Measurements from ENCODE around the gene CHRM5.

CHRM5 gene

DNA sequence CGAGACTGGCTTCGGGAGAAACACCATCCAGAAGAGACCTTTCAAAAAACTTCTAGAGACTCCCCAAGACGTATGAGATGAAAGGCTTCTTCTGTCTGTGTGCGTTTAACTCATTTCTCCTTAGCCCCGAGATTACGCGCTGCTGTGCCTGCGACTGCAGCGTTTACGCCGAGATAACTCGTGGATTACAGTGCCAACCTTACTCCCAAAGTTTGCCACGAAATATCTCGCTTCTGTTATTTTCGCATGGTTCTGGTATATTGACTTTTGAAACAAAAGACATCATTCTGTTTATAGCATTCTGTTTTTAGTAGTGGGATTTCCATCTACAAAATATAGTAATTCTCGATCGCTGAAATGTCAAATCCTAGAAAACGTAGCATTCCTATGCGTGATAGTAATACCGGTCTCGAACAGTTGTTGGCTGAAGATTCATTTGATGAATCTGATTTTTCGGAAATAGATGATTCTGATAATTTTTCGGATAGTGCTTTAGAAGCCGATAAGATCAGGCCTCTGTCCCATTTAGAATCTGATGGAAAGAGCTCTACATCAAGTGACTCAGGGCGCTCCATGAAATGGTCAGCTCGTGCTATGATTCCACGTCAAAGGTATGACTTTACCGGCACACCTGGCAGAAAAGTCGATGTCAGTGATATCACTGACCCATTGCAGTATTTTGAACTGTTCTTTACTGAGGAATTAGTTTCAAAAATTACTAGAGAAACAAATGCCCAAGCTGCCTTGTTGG lies 134.1 kb downstream of the CHRM5 start:
- no peak for DNase-seq

DNA sequence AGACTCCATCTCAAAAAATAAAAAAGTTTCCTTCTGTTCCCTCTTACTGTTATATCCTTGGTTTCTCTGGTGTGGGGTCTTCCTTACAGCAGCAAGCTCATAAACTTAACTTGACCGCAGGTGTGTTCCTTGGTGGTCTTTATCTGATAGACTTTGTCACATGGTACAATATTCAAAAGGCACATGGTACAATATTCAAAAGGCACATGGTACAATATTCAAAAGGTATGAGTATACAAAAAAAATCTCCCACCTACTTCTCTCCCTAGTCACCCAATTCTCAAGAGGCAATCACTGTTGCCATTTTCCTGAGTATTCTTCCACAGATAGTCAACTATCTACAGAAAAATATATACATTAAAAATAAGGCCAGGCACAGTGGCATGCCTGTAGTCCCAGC lies 138.1 kb downstream of the CHRM5 start:
- DNase-seq = no peak

- DNase-seq = no peak
Measured at GRCh38 chr15:34107315-34107714, 139.0 kb downstream of the CHRM5 start.

DNA sequence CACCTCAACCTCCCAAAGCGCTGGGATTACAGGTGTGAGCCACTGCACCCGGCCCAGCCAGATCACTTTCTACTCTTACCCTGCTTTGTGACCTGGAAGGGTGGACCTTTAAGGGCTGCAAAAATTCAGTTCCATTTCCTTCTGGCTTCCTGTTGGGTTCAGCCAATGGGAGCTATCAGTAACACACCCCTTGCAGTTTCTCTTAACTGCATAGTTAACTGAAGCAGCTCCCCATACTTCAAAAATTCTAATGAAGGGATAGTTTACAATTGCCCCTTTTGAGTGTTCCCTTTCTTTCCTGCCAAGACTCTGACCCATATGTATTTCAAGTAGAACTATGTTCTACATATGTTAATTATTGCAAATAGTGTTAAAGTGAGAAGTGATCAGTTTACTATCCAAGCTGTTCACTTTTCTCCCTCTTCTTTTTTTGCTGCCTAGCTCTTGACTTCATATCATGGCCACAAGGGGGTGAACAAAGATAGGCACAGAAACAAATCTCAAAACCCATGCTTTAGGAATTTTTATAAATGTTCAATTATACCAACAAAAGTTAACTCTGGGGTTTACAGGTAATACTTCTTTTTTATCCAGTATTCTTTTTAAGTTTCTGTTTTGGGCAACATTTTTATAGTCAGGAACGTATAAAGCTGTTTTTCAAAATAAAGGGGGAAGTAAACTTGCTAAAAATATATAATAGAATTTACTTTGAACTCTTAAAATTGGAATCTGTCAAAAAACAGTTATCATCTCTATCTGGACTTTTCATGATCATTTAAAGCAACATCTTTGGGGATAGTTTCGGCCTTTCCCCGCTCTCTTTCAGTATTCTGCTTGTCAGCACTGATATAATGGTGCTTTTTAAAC lies 141.7 kb downstream of the CHRM5 start:
- no peak for DNase-seq

- no peak for DNase-seq
Measured at GRCh38 chr15:34111488-34111887, 143.2 kb downstream of the CHRM5 start.

- DNase-seq = no peak
Measured at GRCh38 chr15:34114215-34114614, 145.9 kb downstream of the CHRM5 start.

GRCh38 chr15:34114739-34115138 lies 146.4 kb downstream of the CHRM5 start:
- no peak for DNase-seq

GRCh38 chr15:34116620-34117019 lies 148.3 kb downstream of the CHRM5 start:
- peak; percentile 18 for DNase-seq
